Measurements from ENCODE around the gene C13orf42.

The C13orf42 gene

DNA sequence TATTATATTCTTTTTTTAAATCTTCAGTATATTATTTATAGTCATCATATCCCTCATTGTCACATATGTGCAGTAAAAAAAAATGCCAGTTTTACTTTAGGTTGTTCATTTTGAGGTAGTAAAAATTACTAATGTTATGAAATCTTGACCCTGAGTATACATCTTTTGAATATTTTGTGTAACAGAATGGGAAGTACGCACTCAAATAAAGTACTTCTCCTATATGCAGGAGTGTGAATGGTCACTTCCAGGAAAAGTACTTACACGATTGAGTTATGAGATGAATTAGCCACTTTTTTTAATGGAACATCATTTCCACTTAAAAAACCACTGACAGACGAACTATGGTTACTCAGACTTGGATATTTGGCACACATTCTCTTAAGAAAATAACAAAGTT is 58.5 kb downstream of the C13orf42 start:
- H3K36me3 ChIP-seq (ENCODE audit: control insufficient read depth, insufficient read depth, low read length), result no peaks in the 10 kb centered on the region
- H3K4me1 ChIP-seq (ENCODE audit: control insufficient read depth, insufficient read depth, low read length), result no peaks in the 10 kb centered on the region
- no peak overlapping the region for H3K27ac ChIP-seq (ENCODE audit: low read depth, low read length)

DNA sequence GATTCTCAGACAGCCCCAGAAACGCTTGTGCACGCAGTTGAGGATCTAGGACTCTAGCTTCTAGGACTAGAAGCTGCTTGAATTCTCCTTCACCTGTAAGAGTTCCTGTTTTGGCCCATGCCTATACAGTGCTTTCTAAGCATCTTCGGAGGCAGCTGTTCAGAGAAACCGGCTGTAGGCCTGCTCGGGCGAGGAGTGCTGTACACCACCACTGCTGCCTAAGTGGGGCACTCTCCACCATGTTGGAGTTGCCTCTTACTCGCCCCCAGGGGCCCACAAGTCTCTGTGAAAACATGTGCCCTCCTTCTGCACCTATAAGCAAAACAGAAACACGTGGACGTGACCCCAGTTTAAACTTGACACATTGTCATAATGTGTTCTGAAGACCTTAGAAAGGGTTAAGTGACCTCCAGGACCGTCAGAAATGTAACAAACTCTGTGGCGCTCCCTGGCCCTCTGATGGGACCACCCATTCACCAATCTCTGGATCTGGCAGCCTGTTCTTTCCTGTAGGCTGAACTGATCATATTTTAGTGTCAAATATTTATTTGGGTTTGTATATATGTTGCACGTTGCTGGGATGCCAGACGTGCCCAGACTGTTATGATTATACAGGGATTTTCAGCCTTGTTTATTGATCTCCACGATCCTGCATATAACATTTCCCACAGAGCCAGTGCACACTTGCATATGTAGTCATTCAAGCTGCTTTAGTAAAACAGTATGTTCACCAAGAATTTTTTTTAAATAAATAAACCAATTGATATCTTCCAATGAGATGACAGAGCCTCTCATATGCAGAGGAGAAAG is 60.8 kb downstream of the C13orf42 start:
- H3K9ac ChIP-seq (ENCODE audit: low read length), result no peak overlapping the region
- H3K27me3 ChIP-seq (ENCODE audit: control insufficient read depth, insufficient read depth, low read length), result no peaks in the 10 kb centered on the region
- no peaks in the 10 kb centered on the region for H3K36me3 ChIP-seq (ENCODE audit: control insufficient read depth, insufficient read depth, low read length)
- H3K4me3 ChIP-seq (ENCODE audit: low read length), result no peak overlapping the region
- H3K4me1 ChIP-seq (ENCODE audit: control insufficient read depth, insufficient read depth, low read length), result no peaks in the 10 kb centered on the region
- H3K27ac ChIP-seq (ENCODE audit: low read depth, low read length), result no peak overlapping the region

More for the DNA sequence above, 58.5 kb downstream of the C13orf42 start:
- Histone ChIP-seq H3K4me3 (ENCODE audit: low read length) (no peak overlapping the region), H3K27me3 (ENCODE audit: control insufficient read depth, insufficient read depth, low read length) (no peaks in the 10 kb centered on the region), H3K9ac (ENCODE audit: low read length) (no peak overlapping the region)

- Histone ChIP-seq H3K4me3 (ENCODE audit: low read length) (no peak overlapping the region), H3K36me3 (ENCODE audit: control insufficient read depth, insufficient read depth, low read length) (no peaks in the 10 kb centered on the region), H3K4me1 (ENCODE audit: control insufficient read depth, insufficient read depth, low read length) (no peaks in the 10 kb centered on the region), H3K27me3 (ENCODE audit: control insufficient read depth, insufficient read depth, low read length) (no peaks in the 10 kb centered on the region), H3K9ac (ENCODE audit: low read length) (no peak overlapping the region), H3K27ac (ENCODE audit: low read depth, low read length) (no peak overlapping the region)
Measured at GRCh38 chr13:51048616-51049015, 62.5 kb downstream of the C13orf42 start.

GRCh38 chr13:51048166-51048461 is 63.0 kb downstream of the C13orf42 start:
- H3K9ac ChIP-seq (ENCODE audit: low read length), result no peak overlapping the region
- no peaks in the 10 kb centered on the region for H3K36me3 ChIP-seq (ENCODE audit: control insufficient read depth, insufficient read depth, low read length)
- no peaks in the 10 kb centered on the region for H3K4me1 ChIP-seq (ENCODE audit: control insufficient read depth, insufficient read depth, low read length)
- H3K27me3 ChIP-seq (ENCODE audit: control insufficient read depth, insufficient read depth, low read length), result no peaks in the 10 kb centered on the region
- H3K27ac ChIP-seq (ENCODE audit: low read depth, low read length), result no peak overlapping the region
- no peak overlapping the region for H3K4me3 ChIP-seq (ENCODE audit: low read length)

- H3K4me3 ChIP-seq (ENCODE audit: low read length), result no peak overlapping the region
Measured at GRCh38 chr13:51047434-51048165, 63.5 kb downstream of the C13orf42 start.

GRCh38 chr13:51045451-51045850 is 65.6 kb downstream of the C13orf42 start:
- Histone ChIP-seq H3K27me3 (ENCODE audit: control insufficient read depth, insufficient read depth, low read length) (no peaks in the 10 kb centered on the region), H3K36me3 (ENCODE audit: control insufficient read depth, insufficient read depth, low read length) (no peaks in the 10 kb centered on the region), H3K27ac (ENCODE audit: low read depth, low read length) (no peak overlapping the region), H3K4me3 (ENCODE audit: low read length) (no peak overlapping the region), H3K9ac (ENCODE audit: low read length) (no peak overlapping the region), H3K4me1 (ENCODE audit: control insufficient read depth, insufficient read depth, low read length) (no peaks in the 10 kb centered on the region)

More at GRCh38 chr13:51047434-51048165, 63.5 kb downstream of the C13orf42 start:
- no peaks in the 10 kb centered on the region for H3K27me3 ChIP-seq (ENCODE audit: control insufficient read depth, insufficient read depth, low read length)
- H3K4me1 ChIP-seq (ENCODE audit: control insufficient read depth, insufficient read depth, low read length), result no peaks in the 10 kb centered on the region
- no peaks in the 10 kb centered on the region for H3K36me3 ChIP-seq (ENCODE audit: control insufficient read depth, insufficient read depth, low read length)
- H3K27ac ChIP-seq (ENCODE audit: low read depth, low read length), result no peak overlapping the region
- no peak overlapping the region for H3K9ac ChIP-seq (ENCODE audit: low read length)

GRCh38 chr13:51044023-51044665 is 66.9 kb downstream of the C13orf42 start:
- no peak overlapping the region for H3K9ac ChIP-seq (ENCODE audit: low read length)
- H3K36me3 ChIP-seq (ENCODE audit: control insufficient read depth, insufficient read depth, low read length), result no peaks in the 10 kb centered on the region
- no peak overlapping the region for H3K4me3 ChIP-seq (ENCODE audit: low read length)
- H3K27ac ChIP-seq (ENCODE audit: low read depth, low read length), result no peak overlapping the region
- H3K4me1 ChIP-seq (ENCODE audit: control insufficient read depth, insufficient read depth, low read length), result no peaks in the 10 kb centered on the region
- no peaks in the 10 kb centered on the region for H3K27me3 ChIP-seq (ENCODE audit: control insufficient read depth, insufficient read depth, low read length)

GRCh38 chr13:51043310-51043709 is 67.8 kb downstream of the C13orf42 start:
- H3K9ac ChIP-seq (ENCODE audit: low read length), result no peak overlapping the region
- H3K36me3 ChIP-seq (ENCODE audit: control insufficient read depth, insufficient read depth, low read length), result no peaks in the 10 kb centered on the region
- no peak overlapping the region for H3K27ac ChIP-seq (ENCODE audit: low read depth, low read length)
- H3K4me3 ChIP-seq (ENCODE audit: low read length), result no peak overlapping the region
- H3K4me1 ChIP-seq (ENCODE audit: control insufficient read depth, insufficient read depth, low read length), result no peaks in the 10 kb centered on the region
- no peaks in the 10 kb centered on the region for H3K27me3 ChIP-seq (ENCODE audit: control insufficient read depth, insufficient read depth, low read length)

DNA sequence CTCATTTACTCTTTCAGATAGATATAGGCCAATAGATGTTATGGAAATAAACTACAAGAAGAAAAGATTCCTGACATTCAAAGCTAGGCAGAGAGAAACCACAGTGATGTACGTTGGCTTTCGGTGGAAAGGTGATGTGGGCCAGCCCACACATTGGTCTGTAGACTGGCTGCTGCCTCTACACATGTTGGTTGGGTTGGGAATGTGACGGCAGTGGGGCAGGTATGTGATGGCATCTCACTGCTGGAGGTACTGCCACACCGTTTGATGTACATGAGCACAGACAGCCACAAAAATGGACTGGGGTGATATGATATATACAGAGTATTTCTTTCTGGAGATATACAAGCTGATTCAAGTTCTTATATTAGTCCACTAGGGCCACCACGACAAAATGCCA is 69.4 kb downstream of the C13orf42 start:
- Histone ChIP-seq H3K27ac (ENCODE audit: low read depth, low read length) (no peak overlapping the region), H3K36me3 (ENCODE audit: control insufficient read depth, insufficient read depth, low read length) (no peaks in the 10 kb centered on the region), H3K4me3 (ENCODE audit: low read length) (no peak overlapping the region), H3K9ac (ENCODE audit: low read length) (no peak overlapping the region), H3K4me1 (ENCODE audit: control insufficient read depth, insufficient read depth, low read length) (no peaks in the 10 kb centered on the region), H3K27me3 (ENCODE audit: control insufficient read depth, insufficient read depth, low read length) (no peaks in the 10 kb centered on the region)

DNA sequence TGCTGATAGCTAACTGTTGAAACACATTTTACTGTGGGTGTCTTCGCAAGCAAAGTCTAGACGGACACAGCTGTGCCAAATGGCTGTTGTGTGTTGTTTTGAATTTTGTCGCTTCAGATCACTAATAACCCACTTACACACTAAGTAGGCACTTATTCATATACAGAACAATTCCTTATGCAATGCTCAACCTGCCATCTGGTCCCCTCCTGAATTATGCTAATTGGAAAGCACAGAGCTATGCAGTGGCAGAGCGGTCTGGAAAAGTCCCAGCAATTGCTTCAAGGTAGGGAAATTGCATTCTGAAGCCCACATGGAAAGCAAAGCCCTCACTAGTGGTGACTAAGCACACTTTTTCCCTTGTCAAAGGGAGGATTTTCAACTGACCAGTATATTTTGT is 69.9 kb downstream of the C13orf42 start:
- no peaks in the 10 kb centered on the region for H3K27me3 ChIP-seq (ENCODE audit: control insufficient read depth, insufficient read depth, low read length)
- no peaks in the 10 kb centered on the region for H3K4me1 ChIP-seq (ENCODE audit: control insufficient read depth, insufficient read depth, low read length)
- no peaks in the 10 kb centered on the region for H3K36me3 ChIP-seq (ENCODE audit: control insufficient read depth, insufficient read depth, low read length)
- H3K27ac ChIP-seq (ENCODE audit: low read depth, low read length), result no peak overlapping the region
- H3K4me3 ChIP-seq (ENCODE audit: low read length), result no peak overlapping the region
- H3K9ac ChIP-seq (ENCODE audit: low read length), result no peak overlapping the region

DNA sequence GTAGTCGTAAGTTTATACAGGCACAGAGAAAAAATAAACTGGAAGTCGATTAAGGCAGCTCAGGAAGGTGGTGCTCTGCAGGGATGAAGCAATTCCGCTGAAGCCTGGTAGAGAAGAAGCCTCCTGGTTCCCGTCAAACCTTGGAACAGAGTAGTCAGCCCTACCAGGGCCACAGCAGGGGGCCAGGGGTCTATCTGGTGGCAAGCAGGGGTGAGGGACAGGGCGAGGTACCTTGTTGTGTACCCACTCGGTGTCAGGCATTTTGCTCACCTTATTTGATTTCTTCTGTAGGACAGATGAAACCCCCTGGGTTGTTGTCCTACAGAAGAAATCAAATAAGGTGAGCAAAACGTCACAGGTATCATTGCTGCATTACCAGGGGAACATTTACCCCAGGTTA is 70.6 kb downstream of the C13orf42 start:
- Histone ChIP-seq H3K27ac (ENCODE audit: low read depth, low read length) (no peak overlapping the region), H3K36me3 (ENCODE audit: control insufficient read depth, insufficient read depth, low read length) (no peaks in the 10 kb centered on the region), H3K27me3 (ENCODE audit: control insufficient read depth, insufficient read depth, low read length) (no peaks in the 10 kb centered on the region), H3K4me1 (ENCODE audit: control insufficient read depth, insufficient read depth, low read length) (no peaks in the 10 kb centered on the region), H3K4me3 (ENCODE audit: low read length) (no peak overlapping the region), H3K9ac (ENCODE audit: low read length) (no peak overlapping the region)

DNA sequence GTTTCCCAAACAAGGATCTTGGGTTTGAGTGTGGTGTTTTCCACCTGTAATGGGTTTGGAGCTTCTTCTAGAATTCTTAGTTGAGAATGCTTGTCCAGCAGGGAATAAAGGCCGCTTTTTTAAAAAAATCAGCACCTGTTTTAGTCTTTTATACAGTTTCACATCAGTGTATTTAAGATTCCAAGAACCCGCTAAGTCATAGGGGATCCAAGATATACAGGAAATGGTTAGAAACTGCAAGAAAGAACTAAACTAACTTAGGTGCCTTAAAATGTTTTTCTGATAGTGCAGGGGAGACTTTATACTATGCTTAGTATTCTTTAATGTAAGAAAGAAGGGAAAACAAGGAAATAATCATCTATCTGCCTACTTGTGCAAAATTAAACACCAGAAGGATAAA is 74.7 kb downstream of the C13orf42 start:
- no peak overlapping the region for H3K4me3 ChIP-seq (ENCODE audit: low read length)
- no peaks in the 10 kb centered on the region for H3K4me1 ChIP-seq (ENCODE audit: control insufficient read depth, insufficient read depth, low read length)
- no peaks in the 10 kb centered on the region for H3K27me3 ChIP-seq (ENCODE audit: control insufficient read depth, insufficient read depth, low read length)
- no peaks in the 10 kb centered on the region for H3K36me3 ChIP-seq (ENCODE audit: control insufficient read depth, insufficient read depth, low read length)
- no peak overlapping the region for H3K9ac ChIP-seq (ENCODE audit: low read length)
- no peak overlapping the region for H3K27ac ChIP-seq (ENCODE audit: low read depth, low read length)
